NCI-H69 (cell line): ENCODE results near the gene RBP3.
A peak's percentile ranks its signal among the peaks of the same experiment; 100 is the strongest.

Source experiments
- DNase-seq: peaks from one replicate; lab custom pipeline; 2025; lab: John Stamatoyannopoulos, UW

Gene RBP3

GRCh38 chr10:47348138-47348651 is at the start of gene RBP3:
TSS of gene RBP3 (plus strand) at chr10:47348363. CDS start at chr10:47348485, 122 bp downstream.
- no peak for DNase-seq

GRCh38 chr10:47298715-47299114 is 49.4 kb upstream of the RBP3 start:
- DNase-seq: no peak

- no peak for DNase-seq
These were observed 48.3 kb upstream of the RBP3 start, which contains the start of gene GDF10 for GRCh38 chr10:47299611-47300428. TSS of gene GDF10 (plus strand) at chr10:47300197. CDS start at chr10:47300652, 455 bp downstream.

- no peak for DNase-seq
These were observed 47.7 kb upstream of the RBP3 start for GRCh38 chr10:47300429-47300931.

GRCh38 chr10:47301833-47302232 is 46.3 kb upstream of the RBP3 start:
- DNase-seq: no peak

GRCh38 chr10:47303105-47303504 is 45.1 kb upstream of the RBP3 start:
- no peak for DNase-seq

GRCh38 chr10:47303866-47304265 is 44.3 kb upstream of the RBP3 start:
- no peak for DNase-seq

GRCh38 chr10:47305566-47305965 is 42.6 kb upstream of the RBP3 start:
- DNase-seq: no peak

GRCh38 chr10:47306387-47307210 is 41.6 kb upstream of the RBP3 start:
- DNase-seq: no peak

GRCh38 chr10:47307381-47307780 is 40.8 kb upstream of the RBP3 start:
- no peak for DNase-seq

GRCh38 chr10:47308775-47309174 is 39.4 kb upstream of the RBP3 start:
- DNase-seq: no peak

GRCh38 chr10:47309408-47310089 is 38.6 kb upstream of the RBP3 start:
- no peak for DNase-seq

- no peak for DNase-seq
These were observed 38.1 kb upstream of the RBP3 start for GRCh38 chr10:47310090-47310505.

GRCh38 chr10:47311193-47311931 is 36.8 kb upstream of the RBP3 start:
- no peak for DNase-seq

GRCh38 chr10:47311932-47312662 is 36.1 kb upstream of the RBP3 start:
- DNase-seq: peak; percentile 40

- no peak for DNase-seq
These were observed 35.5 kb upstream of the RBP3 start for GRCh38 chr10:47312663-47312995.

GRCh38 chr10:47314416-47314970 is 33.7 kb upstream of the RBP3 start:
- DNase-seq: no peak

- DNase-seq: no peak
These were observed 32.7 kb upstream of the RBP3 start for GRCh38 chr10:47315421-47315820.

GRCh38 chr10:47316131-47316530 is 32.0 kb upstream of the RBP3 start:
- no peak for DNase-seq

- no peak for DNase-seq
These were observed 30.9 kb upstream of the RBP3 start for GRCh38 chr10:47317251-47317650.
